Measurements from ENCODE around the gene GABRB1.

The GABRB1 gene

DNA sequence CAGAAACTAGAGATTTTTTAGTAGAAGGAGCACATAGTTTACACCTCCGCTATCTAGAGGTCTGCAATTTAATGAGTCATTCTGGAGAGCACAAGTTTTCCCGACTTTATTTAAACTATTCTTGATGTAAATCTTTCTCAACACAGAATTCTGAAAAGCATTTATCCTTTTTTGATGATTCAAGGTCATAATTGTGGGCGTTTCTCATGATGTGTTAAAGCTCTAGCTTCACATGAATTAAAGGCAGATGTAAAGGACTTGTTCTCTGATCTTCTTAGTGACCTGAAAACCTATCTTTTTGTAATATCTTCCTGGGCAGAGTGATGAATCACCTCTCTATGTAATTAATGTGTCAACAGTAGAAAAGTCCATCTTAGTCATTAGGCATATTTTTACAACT is 303.3 kb downstream of the GABRB1 start:
- ATAC-seq (ENCODE audit: insufficient read depth, low read depth) (no peak), DNase-seq (no peak)
- H3K36me3 ChIP-seq (ENCODE audit: insufficient read depth, low read length), result no peaks in the 10 kb centered on the region
- no peak overlapping the region for H3K4me3 ChIP-seq (ENCODE audit: low read depth in 1 of 2, low read length in 2 of 2)
- no peaks in the 10 kb centered on the region for H3K4me1 ChIP-seq (ENCODE audit: insufficient read depth, low read length)
- TF ChIP-seq, protein P1, sequence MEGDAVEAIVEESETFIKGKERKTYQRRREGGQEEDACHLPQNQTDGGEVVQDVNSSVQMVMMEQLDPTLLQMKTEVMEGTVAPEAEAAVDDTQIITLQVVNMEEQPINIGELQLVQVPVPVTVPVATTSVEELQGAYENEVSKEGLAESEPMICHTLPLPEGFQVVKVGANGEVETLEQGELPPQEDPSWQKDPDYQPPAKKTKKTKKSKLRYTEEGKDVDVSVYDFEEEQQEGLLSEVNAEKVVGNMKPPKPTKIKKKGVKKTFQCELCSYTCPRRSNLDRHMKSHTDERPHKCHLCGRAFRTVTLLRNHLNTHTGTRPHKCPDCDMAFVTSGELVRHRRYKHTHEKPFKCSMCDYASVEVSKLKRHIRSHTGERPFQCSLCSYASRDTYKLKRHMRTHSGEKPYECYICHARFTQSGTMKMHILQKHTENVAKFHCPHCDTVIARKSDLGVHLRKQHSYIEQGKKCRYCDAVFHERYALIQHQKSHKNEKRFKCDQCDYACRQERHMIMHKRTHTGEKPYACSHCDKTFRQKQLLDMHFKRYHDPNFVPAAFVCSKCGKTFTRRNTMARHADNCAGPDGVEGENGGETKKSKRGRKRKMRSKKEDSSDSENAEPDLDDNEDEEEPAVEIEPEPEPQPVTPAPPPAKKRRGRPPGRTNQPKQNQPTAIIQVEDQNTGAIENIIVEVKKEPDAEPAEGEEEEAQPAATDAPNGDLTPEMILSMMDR (IDR thresholded peaks at IDR 0.05; ENCODE audit: borderline replicate concordance, extremely low read depth, low read length, poor library complexity, severe bottlenecking), result no peak
- TF ChIP-seq EZH2 (IDR thresholded peaks at IDR 0.05; ENCODE audit: borderline replicate concordance, low read depth, low read length, severe bottlenecking), result no peak
- no peak overlapping the region for H2AFZ ChIP-seq (ENCODE audit: low read depth, low read length)
- no peak overlapping the region for H3K27ac ChIP-seq (ENCODE audit: low read length)
- no peaks in the 10 kb centered on the region for H4K20me1 ChIP-seq (ENCODE audit: insufficient read depth, low read length)
- H3K9ac ChIP-seq (ENCODE audit: low read depth, low read length), result no peak overlapping the region
- H3K4me2 ChIP-seq (ENCODE audit: insufficient read depth, low read length), result no peak overlapping the region
- H3K9me3 ChIP-seq (ENCODE audit: insufficient read depth, low read length, severe bottlenecking), result no peaks in the 10 kb centered on the region
- peaks cover 5% of the 10 kb centered on the region for H3K27me3 ChIP-seq (ENCODE audit: insufficient read depth, low read length, poor library complexity)
- no peaks in the 10 kb centered on the region for H3K79me2 ChIP-seq (ENCODE audit: insufficient read depth, low read length)

DNA sequence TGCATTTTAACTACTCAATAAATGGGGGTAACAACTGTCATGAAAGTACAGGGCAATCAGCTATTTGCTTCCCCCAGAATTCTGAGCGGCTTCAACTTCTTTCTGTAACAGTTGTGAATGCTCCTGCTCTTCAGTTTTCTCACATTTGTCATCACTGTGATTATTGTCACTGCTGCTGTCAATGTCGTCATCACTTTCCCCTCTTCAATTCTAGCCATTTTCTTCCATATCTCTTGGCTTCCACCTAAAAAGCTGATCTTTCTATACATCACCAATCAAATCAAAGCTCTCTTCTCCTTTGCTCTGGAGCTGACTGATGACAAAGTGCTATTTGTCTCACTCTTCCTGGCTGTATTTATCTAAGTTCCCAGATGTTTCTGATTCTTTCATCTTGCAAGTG is 306.5 kb downstream of the GABRB1 start:
- no peak overlapping the region for H3K4me3 ChIP-seq (ENCODE audit: low read depth in 1 of 2, low read length in 2 of 2)
- no peak overlapping the region for H2AFZ ChIP-seq (ENCODE audit: low read depth, low read length)
- no peak overlapping the region for H3K9ac ChIP-seq (ENCODE audit: low read depth, low read length)
- H4K20me1 ChIP-seq (ENCODE audit: insufficient read depth, low read length), result no peaks in the 10 kb centered on the region
- TF ChIP-seq, protein P1 (IDR thresholded peaks at IDR 0.05; ENCODE audit: borderline replicate concordance, extremely low read depth, low read length, poor library complexity, severe bottlenecking), result no peak
- no peak for TF ChIP-seq EZH2 (IDR thresholded peaks at IDR 0.05; ENCODE audit: borderline replicate concordance, low read depth, low read length, severe bottlenecking)
- DNase-seq, result no peak
- no peaks in the 10 kb centered on the region for H3K4me1 ChIP-seq (ENCODE audit: insufficient read depth, low read length)
- no peak for ATAC-seq (ENCODE audit: insufficient read depth, low read depth)
- H3K36me3 ChIP-seq (ENCODE audit: insufficient read depth, low read length), result no peaks in the 10 kb centered on the region
- H3K4me2 ChIP-seq (ENCODE audit: insufficient read depth, low read length), result no peak overlapping the region
- no peaks in the 10 kb centered on the region for H3K79me2 ChIP-seq (ENCODE audit: insufficient read depth, low read length)
- no peaks in the 10 kb centered on the region for H3K9me3 ChIP-seq (ENCODE audit: insufficient read depth, low read length, severe bottlenecking)
- no peak overlapping the region for H3K27ac ChIP-seq (ENCODE audit: low read length)
- peaks cover 11% of the 10 kb centered on the region for H3K27me3 ChIP-seq (ENCODE audit: insufficient read depth, low read length, poor library complexity)

DNA sequence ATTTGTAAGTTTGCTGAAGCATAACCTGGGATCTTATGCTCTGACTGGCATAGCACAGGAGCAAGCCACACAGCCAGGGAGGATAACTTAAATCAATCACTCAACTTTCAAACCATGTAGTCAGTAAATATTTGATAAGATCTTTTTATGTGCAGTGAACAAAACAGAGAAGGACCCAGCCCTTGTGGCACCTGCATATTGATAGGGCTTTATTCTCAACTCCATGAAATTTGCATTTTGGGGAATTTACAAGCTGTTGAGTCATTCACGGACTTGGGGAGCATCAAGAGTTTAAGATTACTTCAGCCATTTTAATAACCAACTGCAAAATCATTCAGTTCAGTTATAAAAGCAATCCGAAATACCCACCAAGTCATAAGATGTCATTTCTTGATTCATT is 309.5 kb downstream of the GABRB1 start:
- Histone ChIP-seq H4K20me1 (ENCODE audit: insufficient read depth, low read length) (no peaks in the 10 kb centered on the region), H3K4me1 (ENCODE audit: insufficient read depth, low read length) (no peaks in the 10 kb centered on the region), H2AFZ (ENCODE audit: low read depth, low read length) (no peak overlapping the region), H3K9me3 (ENCODE audit: insufficient read depth, low read length, severe bottlenecking) (no peaks in the 10 kb centered on the region), H3K79me2 (ENCODE audit: insufficient read depth, low read length) (no peaks in the 10 kb centered on the region), H3K27ac (ENCODE audit: low read length) (no peak overlapping the region), H3K9ac (ENCODE audit: low read depth, low read length) (no peak overlapping the region), H3K4me2 (ENCODE audit: insufficient read depth, low read length) (no peak overlapping the region), H3K36me3 (ENCODE audit: insufficient read depth, low read length) (no peaks in the 10 kb centered on the region), H3K4me3 (ENCODE audit: low read depth in 1 of 2, low read length in 2 of 2) (no peak overlapping the region), H3K27me3 (ENCODE audit: insufficient read depth, low read length, poor library complexity) (peaks cover 11% of the 10 kb centered on the region)
- DNase-seq (no peak), ATAC-seq (ENCODE audit: insufficient read depth, low read depth) (no peak)
- TF ChIP-seq, protein P1 (IDR thresholded peaks at IDR 0.05; ENCODE audit: borderline replicate concordance, extremely low read depth, low read length, poor library complexity, severe bottlenecking), result no peak
- no peak for TF ChIP-seq EZH2 (IDR thresholded peaks at IDR 0.05; ENCODE audit: borderline replicate concordance, low read depth, low read length, severe bottlenecking)

DNA sequence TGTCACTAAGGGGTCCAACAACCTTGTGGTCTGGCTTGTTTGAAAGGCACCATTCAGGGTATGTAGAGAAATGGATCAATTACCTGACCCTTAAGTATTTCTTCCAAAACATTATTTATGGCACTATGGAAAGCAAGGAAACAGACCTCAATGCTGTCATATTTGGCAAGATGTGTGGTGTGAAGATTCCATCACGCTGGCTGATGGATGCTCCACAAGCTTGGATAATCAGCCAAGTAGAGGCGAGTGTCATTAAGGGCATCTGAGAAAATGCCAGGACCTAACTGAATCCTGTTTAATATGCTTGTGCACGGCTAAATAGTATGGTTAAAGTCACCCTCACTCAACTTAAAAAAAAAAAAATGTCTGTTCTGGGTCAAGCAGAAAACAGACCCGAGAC is 311.4 kb downstream of the GABRB1 start:
- ATAC-seq (ENCODE audit: insufficient read depth, low read depth) (no peak), DNase-seq (no peak)
- no peak overlapping the region for H3K27ac ChIP-seq (ENCODE audit: low read length)
- H4K20me1 ChIP-seq (ENCODE audit: insufficient read depth, low read length), result no peaks in the 10 kb centered on the region
- H3K4me2 ChIP-seq (ENCODE audit: insufficient read depth, low read length), result no peak overlapping the region
- TF ChIP-seq, protein P1 (IDR thresholded peaks at IDR 0.05; ENCODE audit: borderline replicate concordance, extremely low read depth, low read length, poor library complexity, severe bottlenecking), result no peak
- TF ChIP-seq EZH2 (IDR thresholded peaks at IDR 0.05; ENCODE audit: borderline replicate concordance, low read depth, low read length, severe bottlenecking), result no peak
- H3K9me3 ChIP-seq (ENCODE audit: insufficient read depth, low read length, severe bottlenecking), result no peaks in the 10 kb centered on the region
- H3K4me3 ChIP-seq (ENCODE audit: low read depth in 1 of 2, low read length in 2 of 2), result no peak overlapping the region
- H3K4me1 ChIP-seq (ENCODE audit: insufficient read depth, low read length), result no peaks in the 10 kb centered on the region
- H3K79me2 ChIP-seq (ENCODE audit: insufficient read depth, low read length), result no peaks in the 10 kb centered on the region
- no peak overlapping the region for H3K9ac ChIP-seq (ENCODE audit: low read depth, low read length)
- H3K27me3 ChIP-seq (ENCODE audit: insufficient read depth, low read length, poor library complexity), result peaks cover 11% of the 10 kb centered on the region
- no peaks in the 10 kb centered on the region for H3K36me3 ChIP-seq (ENCODE audit: insufficient read depth, low read length)
- no peak overlapping the region for H2AFZ ChIP-seq (ENCODE audit: low read depth, low read length)

Data from DND-41 (cell line).